C4-2B (cell line): Measurements from ENCODE around the gene RPTOR.

Source experiments
- CTCF ChIP-seq: fragments of 450-650 bp; conservative IDR thresholded peaks from 2 replicates; pipeline ENCODE4 v1.5.1; 2017; ENCODE audit warnings: mild to moderate bottlenecking
- ZFX ChIP-seq: fragments of 450-650 bp; IDR thresholded peaks from 2 replicates; pipeline ENCODE4 v1.6.1; 2017

GRCh38 chr17:80596760-80597608, 52.3 kb downstream of the RPTOR start:
- no peak for TF ChIP-seq CTCF
- no peak for TF ChIP-seq ZFX
